Inflammatory macrophage (primary cell): Measurements from ENCODE around the gene BNC2.

ENCODE experiments used
- DNase-seq, 2 donors: peaks; one replicate each; pipeline ENCODE4 v3.0.0-alpha.2; 2020 to 2022

The BNC2 gene

GRCh38 chr9:16712787-16713186, 157.7 kb downstream of the BNC2 start:
- DNase-seq = no peak

- no peak for DNase-seq
Observed at GRCh38 chr9:16710888-16711287, 159.6 kb downstream of the BNC2 start.

GRCh38 chr9:16709924-16710323, 160.5 kb downstream of the BNC2 start:
- DNase-seq = no peak

- DNase-seq = no peak
Observed at GRCh38 chr9:16708656-16709435, 161.6 kb downstream of the BNC2 start.

- DNase-seq = no peak
Observed at GRCh38 chr9:16705111-16705604, 165.3 kb downstream of the BNC2 start.

GRCh38 chr9:16704116-16705110, 166.1 kb downstream of the BNC2 start:
- DNase-seq = no peak

GRCh38 chr9:16701347-16701746, 169.1 kb downstream of the BNC2 start:
- no peak for DNase-seq

GRCh38 chr9:16693616-16694015, 176.9 kb downstream of the BNC2 start:
- DNase-seq = no peak

GRCh38 chr9:16690628-16691027, 179.8 kb downstream of the BNC2 start:
- no peak for DNase-seq

GRCh38 chr9:16690205-16690604, 180.3 kb downstream of the BNC2 start:
- no peak for DNase-seq

GRCh38 chr9:16689351-16689938, 181.0 kb downstream of the BNC2 start:
- DNase-seq = no peak

- no peak for DNase-seq
Observed at GRCh38 chr9:16688814-16689213, 181.7 kb downstream of the BNC2 start.

- DNase-seq = no peak
Observed at GRCh38 chr9:16687678-16688369, 182.6 kb downstream of the BNC2 start.

GRCh38 chr9:16683326-16683725, 187.1 kb downstream of the BNC2 start:
- DNase-seq = no peak

- no peak for DNase-seq
Observed at GRCh38 chr9:16682273-16682672, 188.2 kb downstream of the BNC2 start.

- no peak for DNase-seq
Observed at GRCh38 chr9:16681652-16681987, 188.8 kb downstream of the BNC2 start.

- no peak for DNase-seq
Observed at GRCh38 chr9:16680975-16681651, 189.4 kb downstream of the BNC2 start.

GRCh38 chr9:16680541-16680940, 189.9 kb downstream of the BNC2 start:
- no peak for DNase-seq

- DNase-seq = no peak
Observed at GRCh38 chr9:16679327-16679821, 191.1 kb downstream of the BNC2 start.

GRCh38 chr9:16676519-16676918, 194.0 kb downstream of the BNC2 start:
- DNase-seq = no peak

GRCh38 chr9:16675131-16675530, 195.3 kb downstream of the BNC2 start:
- no peak for DNase-seq

- no peak for DNase-seq
Observed at GRCh38 chr9:16673171-16673570, 197.3 kb downstream of the BNC2 start.
